HG02840 (cell line): ENCODE data around the gene IL15RA.
"Not testable (repeated sequence)": the region's sequence is repeated elsewhere in the genome, so short reads cannot be mapped to it uniquely, and the experiment has no call there.

Experiments used
- ATAC-seq: cut with Tn5 transposase; IDR thresholded peaks from one replicate; pipeline ENCODE4 v1.9.1; 2021; ENCODE audit warnings: mild to moderate bottlenecking, moderate library complexity, moderate number of reproducible peaks; ENCODE audit not compliant: unreplicated experiment, low FRiP score

The IL15RA gene

GRCh38 chr10:5935628-5936027 is 41.7 kb downstream of the IL15RA start:
- ATAC-seq, result no peak

- ATAC-seq, result no peak
Measured at GRCh38 chr10:5933909-5934546, 43.3 kb downstream of the IL15RA start.

GRCh38 chr10:5932345-5932744 is 45.0 kb downstream of the IL15RA start:
- ATAC-seq, result no peak

- no peak for ATAC-seq
Measured at GRCh38 chr10:5930272-5930671, 47.1 kb downstream of the IL15RA start.

DNA sequence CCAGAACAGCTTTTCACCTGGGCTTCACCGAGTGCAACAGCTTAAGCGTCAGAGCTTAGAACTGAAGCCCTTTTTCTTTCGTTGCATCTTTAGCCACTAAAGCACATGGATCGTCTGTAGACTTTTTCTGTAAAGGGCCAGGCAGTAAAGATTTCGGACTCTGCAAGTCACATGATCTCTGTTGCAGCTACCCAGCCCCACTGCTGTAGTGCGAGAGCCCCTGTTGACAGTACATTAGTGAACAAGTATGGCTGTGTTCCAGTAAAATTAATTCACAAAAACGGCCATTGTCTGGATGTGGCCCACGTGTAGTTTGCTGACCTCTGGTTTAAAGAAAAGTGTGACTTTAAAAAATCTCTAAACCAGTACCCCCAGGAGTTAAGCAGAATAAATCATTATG is 47.9 kb downstream of the IL15RA start:
- no peak for ATAC-seq

GRCh38 chr10:5927306-5927705 is 50.0 kb downstream of the IL15RA start:
- no peak for ATAC-seq

DNA sequence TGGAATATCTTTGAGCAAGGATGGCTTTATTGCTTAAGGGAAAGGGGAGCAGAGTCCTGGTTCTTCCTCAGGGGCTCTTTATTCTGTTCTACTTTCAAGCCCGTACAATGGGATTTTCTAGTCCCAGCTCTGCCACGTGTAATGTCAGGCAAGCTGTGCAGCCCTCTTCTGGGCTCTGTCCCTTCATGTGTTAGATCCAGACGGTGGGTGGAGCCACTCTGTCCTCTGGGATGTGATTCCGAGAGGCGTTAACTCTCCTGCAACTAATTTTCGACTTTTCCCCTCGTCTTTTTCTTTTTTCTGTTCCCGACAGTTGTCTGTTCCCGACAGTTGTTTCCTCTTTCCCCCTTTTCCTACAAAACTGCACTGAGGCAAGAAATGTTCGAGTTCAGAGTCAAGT is 52.5 kb downstream of the IL15RA start:
- no peak for ATAC-seq

- ATAC-seq, result no peak
Measured at GRCh38 chr10:5921746-5922145, 55.6 kb downstream of the IL15RA start.

DNA sequence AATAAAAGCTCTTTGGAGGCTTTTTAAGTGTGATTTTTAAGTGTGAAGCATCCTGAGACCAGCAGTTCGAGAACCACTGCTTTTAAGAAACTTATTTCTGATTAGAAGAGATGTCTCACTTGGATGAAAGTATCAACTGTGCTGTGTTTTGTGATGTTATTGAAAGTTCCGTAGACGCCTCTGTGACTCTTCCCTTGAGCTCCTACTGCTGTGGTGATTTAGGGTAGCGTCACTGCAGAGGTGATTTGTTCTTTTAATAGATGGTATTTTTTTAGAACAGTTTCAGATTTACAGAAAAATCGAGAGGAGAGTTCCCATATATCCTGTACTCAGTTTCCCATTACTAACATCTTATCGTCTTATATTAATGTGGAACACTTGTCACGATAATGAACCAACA is 57.8 kb downstream of the IL15RA start:
- ATAC-seq, result no peak

GRCh38 chr10:5918763-5919162 is 58.6 kb downstream of the IL15RA start:
- ATAC-seq, result no peak

GRCh38 chr10:5917305-5917704 is 60.0 kb downstream of the IL15RA start:
- ATAC-seq, result no peak

DNA sequence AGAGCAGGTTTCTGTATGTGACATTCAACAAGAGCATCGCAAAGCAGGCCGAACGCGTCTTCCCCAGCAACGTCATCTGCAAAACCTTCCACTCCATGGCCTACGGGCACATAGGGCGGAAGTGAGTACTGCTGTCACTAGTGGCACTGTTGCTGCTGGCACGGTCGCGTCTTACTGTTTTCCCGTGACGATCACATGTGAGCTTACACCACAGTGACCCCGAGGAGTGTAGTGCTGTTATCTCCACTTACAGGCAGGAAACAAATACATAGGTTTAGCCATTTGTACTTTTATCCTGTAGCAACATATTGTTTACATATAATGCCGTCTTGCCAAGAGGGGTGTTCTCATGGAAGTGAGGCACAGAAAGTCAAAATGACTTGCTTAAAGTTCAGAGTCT is 61.9 kb downstream of the IL15RA start:
- ATAC-seq, result no peak

DNA sequence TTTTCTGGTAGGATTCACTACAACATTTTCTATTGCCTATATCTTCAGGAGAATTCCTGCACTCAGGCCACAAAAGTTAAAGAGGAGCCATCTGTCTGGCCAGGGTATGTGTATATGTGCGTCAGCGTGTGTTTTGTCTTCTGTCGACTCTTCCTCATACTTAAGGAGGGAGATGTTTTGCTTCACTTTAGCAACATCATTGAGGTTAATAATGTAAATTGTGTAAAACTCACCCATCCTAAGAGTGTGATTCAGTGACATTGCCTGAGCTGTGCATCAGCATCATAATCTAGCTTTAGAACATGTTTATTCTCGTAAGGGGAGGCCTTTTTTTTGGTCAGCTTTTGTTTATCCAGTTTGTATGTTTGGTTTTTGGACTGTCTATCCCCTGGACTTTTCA is 63.6 kb downstream of the IL15RA start:
- ATAC-seq, result no peak

GRCh38 chr10:5911670-5912069 is 65.7 kb downstream of the IL15RA start:
- no peak for ATAC-seq

DNA sequence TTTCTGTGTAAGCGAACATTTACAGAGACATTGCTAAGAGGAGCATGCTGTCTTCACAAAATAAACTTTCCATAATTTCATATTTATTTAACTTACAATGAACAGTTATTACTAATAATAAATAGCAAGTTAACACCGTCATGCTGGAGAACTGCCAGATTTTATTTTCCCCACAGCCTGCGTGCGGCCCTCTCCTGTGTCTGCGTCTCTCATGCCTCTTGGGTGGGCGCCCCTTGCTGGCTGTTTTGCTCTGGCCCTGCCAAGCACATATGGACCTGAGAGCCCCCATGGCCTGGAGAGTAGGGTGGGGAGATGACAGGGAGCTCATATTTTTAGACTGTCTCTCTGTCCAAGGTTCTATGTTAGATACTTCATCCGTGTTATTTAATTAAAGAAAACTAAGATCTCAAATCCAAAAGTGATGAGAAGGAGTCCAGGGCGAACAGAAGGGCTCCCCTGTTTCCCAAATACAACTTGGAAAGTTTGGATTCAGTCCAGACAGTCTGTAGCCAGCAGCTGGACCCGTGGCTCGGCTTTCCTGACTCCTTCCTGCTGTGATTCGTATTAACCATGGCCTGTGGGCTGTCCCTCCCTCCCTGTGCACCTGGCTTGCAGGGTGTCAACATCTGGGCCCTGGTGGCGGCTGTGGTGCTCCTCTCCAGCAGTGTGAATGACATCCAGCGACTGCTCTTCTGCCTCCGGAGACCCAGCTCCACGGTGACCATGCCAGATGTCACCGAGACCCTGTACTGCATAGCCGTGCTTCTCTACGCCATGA is 66.8 kb downstream of the IL15RA start:
- ATAC-seq, result no peak

GRCh38 chr10:5908676-5909075 is 68.7 kb downstream of the IL15RA start:
- ATAC-seq, result not testable (repeated sequence)

DNA sequence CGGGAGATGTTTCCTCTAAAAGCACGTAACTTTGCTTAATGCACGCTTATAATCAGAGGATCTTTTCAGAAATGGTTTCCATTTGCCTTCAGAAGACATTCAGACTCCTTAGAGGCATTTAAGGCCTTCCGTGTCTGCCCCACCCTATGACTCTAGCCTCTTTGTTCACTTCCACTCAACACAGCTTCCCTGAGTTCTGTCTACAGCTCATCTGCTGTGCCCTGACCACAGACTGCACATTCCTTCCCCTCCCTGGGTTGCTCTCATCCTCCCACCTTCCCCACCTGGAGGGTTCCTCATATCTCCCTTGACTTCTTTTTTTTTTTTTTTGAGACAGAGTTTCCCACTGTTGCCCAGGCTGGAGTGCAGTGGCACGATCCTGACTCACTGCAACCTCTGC is 70.7 kb downstream of the IL15RA start:
- ATAC-seq, result no peak

GRCh38 chr10:5905854-5906507 is 71.4 kb downstream of the IL15RA start:
- ATAC-seq, result no peak

- peak; percentile 89 for ATAC-seq
Measured at GRCh38 chr10:5904227-5904626, 73.1 kb downstream of the IL15RA start.

- ATAC-seq, result no peak
Measured at GRCh38 chr10:5903563-5903962, 73.8 kb downstream of the IL15RA start.

GRCh38 chr10:5902511-5903274 is 74.7 kb downstream of the IL15RA start:
- no peak for ATAC-seq
